Ishikawa (cell line): ENCODE measurements around the gene PRPF19.

ENCODE experiments used
- CREB1 ChIP-seq: IDR thresholded peaks from 2 replicates; pipeline ENCODE4 v1.6.1; 2012; ENCODE audit warnings: low read depth
- EGR1 ChIP-seq: IDR thresholded peaks from 2 replicates; pipeline ENCODE4 v1.6.1; 2012
- EP300 ChIP-seq: IDR thresholded peaks from 2 replicates; pipeline ENCODE4 v1.6.1; 2012; ENCODE audit warnings: borderline replicate concordance
- FOXM1 ChIP-seq: IDR thresholded peaks from 2 replicates; pipeline ENCODE4 v1.6.1; 2012; ENCODE audit warnings: low read depth, borderline replicate concordance
- NFIC ChIP-seq: IDR thresholded peaks from 2 replicates; pipeline ENCODE4 v1.6.1; 2012
- RAD21 ChIP-seq: IDR thresholded peaks from 2 replicates; pipeline ENCODE4 v1.6.1; 2012; ENCODE audit warnings: low read depth
- TAF1 ChIP-seq: IDR thresholded peaks from 2 replicates; pipeline ENCODE4 v1.6.1; 2012; ENCODE audit warnings: low read depth, mild to moderate bottlenecking
- TCF12 ChIP-seq: IDR thresholded peaks from 2 replicates; pipeline ENCODE4 v1.6.1; 2012; ENCODE audit warnings: low read depth
- USF1 ChIP-seq: IDR thresholded peaks from 2 replicates; pipeline ENCODE4 v1.6.1; 2012
- YY1 ChIP-seq: IDR thresholded peaks from 2 replicates; pipeline ENCODE4 v1.6.1; 2012; ENCODE audit warnings: low read depth
- TF ChIP-seq, protein P1 (sequence below): IDR thresholded peaks from 2 replicates; pipeline ENCODE4 v1.6.1; 2012; ENCODE audit warnings: low read depth, mild to moderate bottlenecking
- TF ChIP-seq, protein P2 (sequence below): IDR thresholded peaks from 2 replicates; pipeline ENCODE4 v1.6.1; 2012

DNA sequence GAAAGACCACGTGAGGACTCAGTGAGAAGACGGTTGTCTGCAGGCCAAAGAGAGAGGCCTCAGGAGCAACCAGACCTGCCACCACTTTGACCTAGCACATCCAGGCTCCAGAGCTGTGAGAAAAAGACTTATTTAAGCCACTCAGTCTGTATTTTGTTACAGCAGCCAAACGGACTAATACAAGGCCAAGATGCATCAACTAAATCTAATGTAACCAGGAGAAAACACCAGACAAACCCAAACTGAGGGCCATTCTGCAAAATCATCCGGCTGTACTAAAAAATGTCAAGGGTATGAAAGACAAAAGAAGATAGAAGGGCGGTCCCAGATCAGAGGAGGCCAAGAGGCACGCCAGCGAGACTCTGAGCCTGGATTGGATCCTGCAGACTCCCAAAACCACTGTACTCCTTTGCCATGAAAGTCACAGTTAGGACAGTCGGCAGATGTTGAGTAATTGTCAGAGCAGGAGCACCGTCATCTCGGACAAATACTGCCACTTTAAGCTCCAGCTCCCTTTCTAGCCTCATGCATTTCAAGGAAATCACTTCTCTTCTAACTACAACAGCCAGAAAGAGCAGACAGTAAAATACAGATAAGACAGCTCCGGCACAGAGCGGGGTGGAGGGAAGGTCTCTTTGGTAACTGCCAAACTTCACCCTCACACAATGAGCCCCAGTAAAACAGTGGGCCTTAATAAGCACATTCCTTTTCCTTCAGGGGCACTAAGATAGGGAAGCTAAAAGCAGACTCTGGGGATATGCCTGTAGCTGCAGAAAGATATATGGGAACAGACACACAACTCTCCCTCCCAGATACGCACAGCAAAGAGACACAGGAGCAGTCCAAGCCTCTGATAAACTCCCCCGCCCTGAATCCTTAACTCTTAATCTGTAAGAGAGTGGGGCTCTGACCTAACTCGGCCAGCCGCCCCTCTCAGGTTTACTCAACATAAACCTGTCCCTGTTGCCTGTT is 42.5 kb downstream of the PRPF19 start:
- TF ChIP-seq YY1 (no peak), EGR1 (no peak), USF1 (no peak), EP300 (no peak), RAD21 (no peak), CREB1 (no peak), FOXM1 (no peak), TCF12 (no peak), NFIC (no peak), TAF1 (no peak)
- TF ChIP-seq, protein P1, sequence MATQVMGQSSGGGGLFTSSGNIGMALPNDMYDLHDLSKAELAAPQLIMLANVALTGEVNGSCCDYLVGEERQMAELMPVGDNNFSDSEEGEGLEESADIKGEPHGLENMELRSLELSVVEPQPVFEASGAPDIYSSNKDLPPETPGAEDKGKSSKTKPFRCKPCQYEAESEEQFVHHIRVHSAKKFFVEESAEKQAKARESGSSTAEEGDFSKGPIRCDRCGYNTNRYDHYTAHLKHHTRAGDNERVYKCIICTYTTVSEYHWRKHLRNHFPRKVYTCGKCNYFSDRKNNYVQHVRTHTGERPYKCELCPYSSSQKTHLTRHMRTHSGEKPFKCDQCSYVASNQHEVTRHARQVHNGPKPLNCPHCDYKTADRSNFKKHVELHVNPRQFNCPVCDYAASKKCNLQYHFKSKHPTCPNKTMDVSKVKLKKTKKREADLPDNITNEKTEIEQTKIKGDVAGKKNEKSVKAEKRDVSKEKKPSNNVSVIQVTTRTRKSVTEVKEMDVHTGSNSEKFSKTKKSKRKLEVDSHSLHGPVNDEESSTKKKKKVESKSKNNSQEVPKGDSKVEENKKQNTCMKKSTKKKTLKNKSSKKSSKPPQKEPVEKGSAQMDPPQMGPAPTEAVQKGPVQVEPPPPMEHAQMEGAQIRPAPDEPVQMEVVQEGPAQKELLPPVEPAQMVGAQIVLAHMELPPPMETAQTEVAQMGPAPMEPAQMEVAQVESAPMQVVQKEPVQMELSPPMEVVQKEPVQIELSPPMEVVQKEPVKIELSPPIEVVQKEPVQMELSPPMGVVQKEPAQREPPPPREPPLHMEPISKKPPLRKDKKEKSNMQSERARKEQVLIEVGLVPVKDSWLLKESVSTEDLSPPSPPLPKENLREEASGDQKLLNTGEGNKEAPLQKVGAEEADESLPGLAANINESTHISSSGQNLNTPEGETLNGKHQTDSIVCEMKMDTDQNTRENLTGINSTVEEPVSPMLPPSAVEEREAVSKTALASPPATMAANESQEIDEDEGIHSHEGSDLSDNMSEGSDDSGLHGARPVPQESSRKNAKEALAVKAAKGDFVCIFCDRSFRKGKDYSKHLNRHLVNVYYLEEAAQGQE, result no peak
- TF ChIP-seq, protein P2, sequence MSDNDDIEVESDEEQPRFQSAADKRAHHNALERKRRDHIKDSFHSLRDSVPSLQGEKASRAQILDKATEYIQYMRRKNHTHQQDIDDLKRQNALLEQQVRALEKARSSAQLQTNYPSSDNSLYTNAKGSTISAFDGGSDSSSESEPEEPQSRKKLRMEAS, result no peak
